Uterus (tissue), 4 donors: ENCODE data around the gene ASB6. TPM values are rescaled to one million over a fixed set of nuclear protein-coding genes. Genes with fewer than 3 reads are reported as not detected.

Experiments
- DNase-seq, 2 donors: peaks; one replicate each; pipeline ENCODE4 v3.0.0-alpha.2; 2019 to 2020
- H3K27ac ChIP-seq, 2 donors: fragments of 200-600 bp; sonication (generic); 1 replicate in 1 of 2; 2 replicates in 1 of 2; pipeline ENCODE4 v1.5.1; 2016 to 2018
- H3K27me3 ChIP-seq, 2 donors: fragments of 200-600 bp; sonication (generic); one replicate each; pipeline ENCODE4 v1.5.1; 2018 to 2019; ENCODE audit warnings: control low read depth in 1 of 2
- H3K36me3 ChIP-seq, 2 donors: fragments of 200-600 bp; sonication (generic); one replicate each; pipeline ENCODE4 v1.5.1; 2019; ENCODE audit warnings: control low read depth in 1 of 2
- H3K4me1 ChIP-seq, 2 donors: fragments of 200-600 bp; sonication (generic); one replicate each; pipeline ENCODE4 v1.5.1; 2018 to 2019; ENCODE audit warnings: control low read depth in 1 of 2
- H3K4me3 ChIP-seq, 2 donors: fragments of 200-600 bp; sonication (generic); 1 replicate in 1 of 2; 2 replicates in 1 of 2; pipeline ENCODE4 v1.5.1; 2018 to 2019; ENCODE audit warnings: mild to moderate bottlenecking in 1 of 2
- H3K9me3 ChIP-seq, 2 donors: fragments of 200-600 bp; sonication (generic); one replicate each; pipeline ENCODE4 v1.5.1; 2019; ENCODE audit warnings: control low read depth in 1 of 2
- CTCF ChIP-seq, 4 experiments: fragments of 200-600 bp in 2 of 4; fragments of 450-650 bp in 2 of 4; sonication (generic) in 2 of 4; IDR thresholded peaks; one replicate each; pipeline ENCODE4 v1.5.1; 2016 to 2019; ENCODE audit warnings: antibody characterized with exemption in 4 of 4, mild to moderate bottlenecking in 2 of 4, moderate library complexity in 1 of 4
- POLR2A ChIP-seq, 2 donors: fragments of 450-650 bp; IDR thresholded peaks; one replicate each; pipeline ENCODE4 v1.6.1; 2016; ENCODE audit warnings: antibody characterized with exemption in 2 of 2, mild to moderate bottlenecking in 1 of 2, moderate library complexity in 1 of 2
- intact Hi-C: fragments of 100-400 bp; cut with DNase I; formaldehyde crosslinking; loops from one replicate; pipeline ENCODE4 v1.15.1; 2023; ENCODE audit warnings: low total_unique reads
- total RNA-seq, 4 donors: library from RNA; depleted of rRNA in 3 of 4; stranded (reverse); fragments of >200 nt in 3 of 4; gene quantifications; one replicate each; pipeline versions ENCODE4 v1.1.0 to v1.2.4, GENCODE V29; 2014 to 2023
- donor health status: DM: yes; HTN: yes; CAD: no.

The ASB6 gene
- total RNA-seq, 4 donors from 2014 or later = 1.3 to 20.3 (median 8.5) TPM

DNA sequence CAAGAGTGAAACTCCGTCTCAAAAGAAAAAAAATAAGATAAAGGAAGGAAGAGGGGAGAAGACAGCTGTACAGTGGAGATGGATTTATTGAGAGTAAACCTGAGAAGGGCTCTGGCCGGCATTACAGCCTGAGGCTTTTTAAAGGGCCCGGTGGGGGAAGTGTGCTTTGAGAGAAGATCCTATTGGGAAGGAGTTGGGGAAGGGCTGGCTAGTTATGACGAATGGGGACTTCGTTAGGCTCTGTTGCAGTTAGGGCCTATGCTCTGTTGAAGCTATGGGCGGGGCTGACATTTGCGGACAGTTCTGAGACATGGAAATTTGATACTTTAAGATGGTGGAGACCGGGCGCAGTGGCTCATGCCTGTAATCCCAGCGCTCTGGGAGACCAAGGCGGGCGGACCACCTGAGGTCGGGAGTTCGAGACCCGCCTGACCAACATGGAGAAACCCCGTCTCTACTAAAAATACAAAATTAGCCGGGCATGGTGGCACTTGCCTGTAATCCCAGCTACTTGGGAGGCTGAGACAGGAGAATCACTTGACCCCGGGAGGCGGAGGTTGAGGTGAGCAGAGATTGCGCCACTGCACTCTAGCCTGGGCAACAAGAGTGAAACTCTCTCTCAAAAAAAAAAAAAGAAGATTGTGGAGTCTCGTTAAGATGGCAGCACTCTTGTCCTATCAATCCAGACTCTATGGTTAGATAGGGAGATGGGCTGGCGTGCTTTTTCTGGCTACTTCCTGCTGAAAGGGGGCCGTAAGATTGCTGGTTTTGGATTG lies 54.3 kb downstream of the ASB6 start:
- no peak overlapping the region for H3K27ac ChIP-seq
- intact Hi-C loops = no loop called here

GRCh38 chr9:129586685-129587084 lies 55.3 kb downstream of the ASB6 start:
- no peak overlapping the region for H3K27ac ChIP-seq
- H3K4me3 ChIP-seq = no peak overlapping the region
- H3K36me3 ChIP-seq = no peaks in the 10 kb centered on the region
- H3K27me3 ChIP-seq = no peaks in the 10 kb centered on the region
- no peaks in the 10 kb centered on the region for H3K4me1 ChIP-seq
- intact Hi-C loops = no loop called here
- H3K9me3 ChIP-seq = no peaks in the 10 kb centered on the region
- DNase-seq = no peak
- TF ChIP-seq POLR2A (IDR thresholded peaks at IDR 0.05) (no peak), CTCF (IDR thresholded peaks at IDR 0.05) (no peak)

More for the DNA sequence above, 54.3 kb downstream of the ASB6 start:
- DNase-seq = no peak
- H3K27me3 ChIP-seq = no peaks in the 10 kb centered on the region
- H3K36me3 ChIP-seq = no peaks in the 10 kb centered on the region
- H3K9me3 ChIP-seq = no peaks in the 10 kb centered on the region
- no peak for TF ChIP-seq POLR2A (IDR thresholded peaks at IDR 0.05)
- no peak for TF ChIP-seq CTCF (IDR thresholded peaks at IDR 0.05)
- no peak overlapping the region for H3K4me3 ChIP-seq
- H3K4me1 ChIP-seq = no peaks in the 10 kb centered on the region

DNA sequence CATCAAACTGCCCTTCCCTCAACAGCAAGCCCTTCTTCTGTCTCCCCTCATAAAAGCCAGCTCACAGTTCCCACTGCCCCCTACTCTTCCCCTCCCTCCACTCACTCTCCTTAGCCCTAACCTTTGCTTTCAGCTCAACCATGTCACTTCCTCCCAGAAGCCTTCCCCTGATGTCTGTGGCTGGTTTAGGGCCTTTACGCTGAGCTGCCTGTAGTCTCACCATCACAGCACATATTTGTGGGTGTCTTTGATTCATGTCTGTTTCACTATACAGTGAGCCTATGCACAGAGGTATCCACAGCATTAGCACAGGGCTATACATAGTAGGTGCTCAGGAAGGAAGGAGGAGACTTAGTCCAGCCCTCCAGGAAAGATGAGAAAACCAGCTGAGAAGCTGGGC lies 55.7 kb downstream of the ASB6 start:
- no peaks in the 10 kb centered on the region for H3K4me1 ChIP-seq
- intact Hi-C loops = no loop called here
- H3K36me3 ChIP-seq = no peaks in the 10 kb centered on the region
- no peaks in the 10 kb centered on the region for H3K27me3 ChIP-seq
- H3K27ac ChIP-seq = no peak overlapping the region
- no peaks in the 10 kb centered on the region for H3K9me3 ChIP-seq
- H3K4me3 ChIP-seq = no peak overlapping the region
- DNase-seq = no peak
- TF ChIP-seq CTCF (IDR thresholded peaks at IDR 0.05) = no peak
- no peak for TF ChIP-seq POLR2A (IDR thresholded peaks at IDR 0.05)

DNA sequence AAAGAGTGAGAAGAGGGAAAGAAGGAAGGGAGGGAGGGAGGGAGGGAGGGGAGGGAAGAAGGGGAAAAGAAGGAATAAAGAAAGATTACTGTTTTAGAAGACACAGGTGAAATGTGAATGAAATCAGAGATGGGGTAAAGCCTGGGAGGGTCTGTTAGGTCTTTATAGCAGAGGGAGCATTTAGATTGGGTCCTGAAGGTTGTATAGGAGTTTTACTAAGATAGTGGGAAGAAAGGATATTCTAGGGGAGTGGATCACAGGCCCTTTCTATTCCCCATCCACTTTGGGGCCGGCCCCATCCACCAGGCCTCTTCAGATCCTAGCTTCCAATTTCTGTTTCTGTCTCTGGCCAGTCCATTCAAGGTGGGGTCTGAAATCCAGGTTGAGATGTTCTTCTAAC lies 56.6 kb downstream of the ASB6 start:
- Histone ChIP-seq H3K27ac (no peak overlapping the region), H3K27me3 (no peaks in the 10 kb centered on the region), H3K4me1 (no peaks in the 10 kb centered on the region), H3K9me3 (no peaks in the 10 kb centered on the region), H3K36me3 (no peaks in the 10 kb centered on the region), H3K4me3 (no peak overlapping the region)
- intact Hi-C loops = no loop called here
- TF ChIP-seq POLR2A (IDR thresholded peaks at IDR 0.05) = no peak
- no peak for TF ChIP-seq CTCF (IDR thresholded peaks at IDR 0.05)
- no peak for DNase-seq

Other genes with a start within 250 kb of the ASB6 start
- gene C9orf50, start 21.1 kb downstream of the ASB6 start, total RNA-seq = under 1 TPM in 1 of 4 donors, not detected in 3; 0.35 TPM
- 10 to 100 TPM in 3 of 4 donors, 1 to 10 TPM in 1; 1.8 to 30.8 (median 21.6) TPM for gene NTMT1, start 16.0 kb downstream of the ASB6 start, total RNA-seq
- 1 to 10 TPM in 2 of 4 donors, not detected in 2; 3.5 to 5.5 TPM for gene PRRX2, start 23.5 kb upstream of the ASB6 start, total RNA-seq
- 1 to 10 TPM in 3 of 4 donors, not detected in 1; 1.3 to 7.5 (median 4.2) TPM for gene PTGES, start 110.9 kb upstream of the ASB6 start, total RNA-seq
- gene TOR1B, start 161.0 kb upstream of the ASB6 start, total RNA-seq = 10 to 100 TPM in 3 of 4 donors, 1 to 10 TPM in 1; 4.1 to 33.9 (median 13.2) TPM
- 10 to 100 TPM; 13.1 to 40.3 (median 33.0) TPM for gene TOR1A, start 182.0 kb upstream of the ASB6 start, total RNA-seq
- gene C9orf78, start 193.1 kb upstream of the ASB6 start, total RNA-seq = 10 to 100 TPM; 17.4 to 56.9 (median 35.0) TPM
- gene USP20, start 193.3 kb upstream of the ASB6 start, total RNA-seq = 10 to 100 TPM in 2 of 4 donors, 1 to 10 TPM in 2; 5.6 to 46.7 (median 11.1) TPM